Skeletal muscle cell (primary cell): Measurements from ENCODE around the gene ICOSLG.
"Not testable (repeated sequence)": the region's sequence is repeated elsewhere in the genome, so short reads cannot be mapped to it uniquely, and the experiment has no call there.

Source experiments
- DNase-seq: peaks from one replicate; pipeline ENCODE4 v3.0.0-alpha.2; 2010; ENCODE audit warnings: low read depth
- H3K4me3 ChIP-seq: 2 replicates; pipeline ENCODE4 v1.5.1; 2011; ENCODE audit warnings: low read depth, mild to moderate bottlenecking, control low read depth, low read length, moderate library complexity

Gene ICOSLG

GRCh38 chr21:44240842-44241241 is at the start of gene ICOSLG:
ICOSLG (minus strand) TSS chr21:44240943; CDS start chr21:44240817, 126 bp downstream.
- not testable (repeated sequence) for DNase-seq, H3K4me3 ChIP-seq

GRCh38 chr21:44289381-44290010 is 48.8 kb upstream of the ICOSLG start:
- no peak for DNase-seq
- no peak overlapping the region for H3K4me3 ChIP-seq

GRCh38 chr21:44288251-44289110 is 47.7 kb upstream of the ICOSLG start:
- no peak overlapping the region for H3K4me3 ChIP-seq
- no peak for DNase-seq

- DNase-seq, result no peak
- H3K4me3 ChIP-seq, result no peak overlapping the region
These were observed 46.2 kb upstream of the ICOSLG start for GRCh38 chr21:44286716-44287632.

GRCh38 chr21:44286086-44286715 is 45.5 kb upstream of the ICOSLG start:
- DNase-seq, result no peak
- H3K4me3 ChIP-seq, result no peak overlapping the region

- no peak for DNase-seq
- H3K4me3 ChIP-seq, result peak within 1 kb of the TSS; percentile 27
These were observed 44.6 kb upstream of the ICOSLG start, which contains the start of gene AIRE for GRCh38 chr21:44285138-44285992. AIRE (plus strand) TSS chr21:44285876; CDS start chr21:44286007, 131 bp downstream.

- DNase-seq, result no peak
- no peak overlapping the region for H3K4me3 ChIP-seq
These were observed 43.2 kb upstream of the ICOSLG start for GRCh38 chr21:44283948-44284347.

GRCh38 chr21:44283211-44283785 is 42.6 kb upstream of the ICOSLG start:
- not testable (repeated sequence) for H3K4me3 ChIP-seq, DNase-seq

- no peak for DNase-seq
- no peak overlapping the region for H3K4me3 ChIP-seq
These were observed 41.6 kb upstream of the ICOSLG start for GRCh38 chr21:44282370-44282769.

- DNase-seq, result no peak
- no peak overlapping the region for H3K4me3 ChIP-seq
These were observed 41.1 kb upstream of the ICOSLG start for GRCh38 chr21:44281801-44282200.

- H3K4me3 ChIP-seq, result no peak overlapping the region
- no peak for DNase-seq
These were observed 38.9 kb upstream of the ICOSLG start for GRCh38 chr21:44279354-44280260.

- no peak for DNase-seq
These were observed 34.3 kb upstream of the ICOSLG start for GRCh38 chr21:44275041-44275440.

GRCh38 chr21:44273046-44273445 is 32.3 kb upstream of the ICOSLG start:
- DNase-seq, result no peak
- no peak overlapping the region for H3K4me3 ChIP-seq

More at GRCh38 chr21:44275041-44275440, 34.3 kb upstream of the ICOSLG start:
- no peak overlapping the region for H3K4me3 ChIP-seq

- DNase-seq, result no peak
These were observed 31.6 kb upstream of the ICOSLG start for GRCh38 chr21:44272284-44272858.

GRCh38 chr21:44271558-44272283 is 31.0 kb upstream of the ICOSLG start:
- DNase-seq, result no peak
- no peak overlapping the region for H3K4me3 ChIP-seq

More at GRCh38 chr21:44272284-44272858, 31.6 kb upstream of the ICOSLG start:
- H3K4me3 ChIP-seq, result no peak overlapping the region

- no peak for DNase-seq
- H3K4me3 ChIP-seq, result no peak overlapping the region
These were observed 28.3 kb upstream of the ICOSLG start for GRCh38 chr21:44269090-44269489.
